ENCODE results near the gene EPS8L3.

- TF ChIP-seq CTCF (IDR thresholded peaks at IDR 0.05; ENCODE audit: low read depth, low read length), result no peak
- no peak for TF ChIP-seq EZH2phosphoT487 (IDR thresholded peaks at IDR 0.05; ENCODE audit: low read depth)
These were observed 4.6 kb upstream of the EPS8L3 start for GRCh38 chr1:109768335-109768650.
